Activated CD8-positive, alpha-beta T cell treated with anti-CD3 and anti-CD28 coated beads for 36 hours (primary cell): ENCODE measurements around the gene IL13. TPM values are rescaled to one million over a fixed set of nuclear protein-coding genes. Genes with fewer than 3 reads are reported as not detected.

Experiments used
- ATAC-seq: fragments of 200-7000 bp; cut with Tn5 transposase; one replicate; pipeline ENCODE4 v1.10.0; 2021; ENCODE audit warnings: mild to moderate bottlenecking, moderate library complexity
- CTCF ChIA-PET: fragments of 350-600 bp; sonication (Branson Sonifier 250); formaldehyde crosslinking; loops from one replicate; lab custom pipeline; 2021; ENCODE audit warnings: antibody characterized with exemption; lab: Charles Lee
- POLR2A ChIA-PET: fragments of 350-600 bp; sonication (Branson Sonifier 250); formaldehyde crosslinking; loops from one replicate; lab custom pipeline; 2021; ENCODE audit warnings: antibody characterized with exemption; lab: Charles Lee
- DNase-seq: peaks from one replicate; pipeline ENCODE4 v3.0.0-alpha.2; 2020
- H3K27ac Mint-ChIP-seq: one replicate; pipeline ENCODE4 v1.8.0; 2021; ENCODE audit warnings: mild to moderate bottlenecking, mixed read lengths
- H3K27me3 Mint-ChIP-seq: one replicate; pipeline ENCODE4 v1.8.0; 2021; ENCODE audit warnings: mixed read lengths
- H3K36me3 Mint-ChIP-seq: one replicate; pipeline ENCODE4 v1.8.0; 2021; ENCODE audit warnings: low read depth, mixed read lengths
- H3K4me1 Mint-ChIP-seq: one replicate; pipeline ENCODE4 v1.8.0; 2021; ENCODE audit warnings: low read depth, mixed read lengths
- H3K4me3 Mint-ChIP-seq: one replicate; pipeline ENCODE4 v1.8.0; 2021; ENCODE audit warnings: mild to moderate bottlenecking, moderate library complexity, mixed read lengths
- H3K9me3 Mint-ChIP-seq: one replicate; pipeline ENCODE4 v1.8.0; 2021; ENCODE audit warnings: mixed read lengths
- CTCF ChIP-seq: fragments of 200-600 bp; IDR thresholded peaks from one replicate; pipeline ENCODE4 v1.8.0; 2022; ENCODE audit warnings: antibody characterized with exemption, mild to moderate bottlenecking
- intact Hi-C: fragments of 100-400 bp; cut with micrococcal nuclease; formaldehyde crosslinking; loops from one replicate; pipeline ENCODE4 v1.10.0; 2022
- total RNA-seq, 2 experiments: library from RNA; stranded (reverse); gene quantifications; one replicate each; pipeline ENCODE4 v1.2.3, GENCODE V29; 2021

The IL13 gene
- total RNA-seq, 2 experiments from 2014 or later, result 4.8 to 6.5 TPM

GRCh38 chr5:132677191-132677590, 19.2 kb downstream of the IL13 start:
- DNase-seq (no peak), ATAC-seq (no peak)
- H3K36me3 Mint-ChIP-seq, result no peaks in the 10 kb centered on the region
- TF ChIP-seq CTCF, result no peak
- intact Hi-C loops, result no loop called here
- no peaks in the 10 kb centered on the region for H3K9me3 Mint-ChIP-seq
- ChIA-PET CTCF (interaction anchor here (0.6 to 1.5 kb wide), 2 partner anchors 16 to 32 kb away, joined by 3 read pairs; no protein-coding TSS in a partner anchor), POLR2A (no interaction called here)
- no peak overlapping the region for H3K27ac Mint-ChIP-seq
- H3K4me3 Mint-ChIP-seq, result no peak overlapping the region
- peaks cover 28% of the 10 kb centered on the region for H3K4me1 Mint-ChIP-seq
- no peaks in the 10 kb centered on the region for H3K27me3 Mint-ChIP-seq

DNA sequence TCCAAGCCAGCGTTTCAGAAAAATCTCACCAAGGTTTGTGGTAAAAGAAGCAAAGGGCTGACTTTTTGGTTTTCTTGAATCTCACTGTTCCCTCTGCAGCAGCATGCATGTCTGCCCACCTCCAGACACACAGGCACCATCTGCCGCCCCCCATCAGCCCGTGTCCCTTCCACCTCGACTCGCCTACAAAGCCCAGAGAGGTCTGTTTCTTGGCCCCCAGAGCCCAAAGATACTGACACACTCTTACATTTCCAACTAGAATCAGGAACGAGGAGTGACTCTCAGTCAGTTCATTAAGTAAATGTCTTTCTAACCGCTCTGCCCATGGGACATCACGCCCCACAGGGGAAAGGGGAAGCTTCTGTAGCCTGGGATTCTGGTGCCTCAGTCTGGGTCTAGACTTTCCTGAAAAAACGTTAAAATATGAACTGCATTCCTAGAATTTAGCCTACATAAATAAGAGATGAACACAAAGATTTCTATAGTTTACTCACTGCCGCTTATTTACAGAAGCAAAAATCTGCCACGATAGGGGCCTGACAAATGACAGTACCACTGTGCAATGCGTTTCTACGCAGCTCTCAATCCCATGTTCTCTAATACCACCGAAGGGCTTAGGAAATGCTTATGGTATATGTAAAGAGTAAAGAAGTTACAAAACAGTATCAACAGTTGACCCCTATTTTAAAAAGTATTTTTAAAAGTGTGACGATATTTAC, 19.9 kb downstream of the IL13 start:
- Mint-ChIP-seq H3K27me3 (no peaks in the 10 kb centered on the region), H3K36me3 (no peaks in the 10 kb centered on the region), H3K4me1 (peaks cover 28% of the 10 kb centered on the region), H3K9me3 (no peaks in the 10 kb centered on the region), H3K27ac (no peak overlapping the region), H3K4me3 (no peak overlapping the region)
- ChIA-PET CTCF (interaction anchor here (0.8 to 2.3 kb wide), 3 partner anchors 19 to 141 kb away, joined by 3 to 8 read pairs (median 3); no protein-coding TSS in a partner anchor), POLR2A (interaction anchor here (1.4 to 1.8 kb wide), 2 partner anchors 11 to 36 kb away, joined by 4 to 6 read pairs; no protein-coding TSS in a partner anchor)
- no peak for TF ChIP-seq CTCF
- DNase-seq (no peak), ATAC-seq (no peak)
- intact Hi-C loops, result no loop called here

GRCh38 chr5:132678735-132679134, 20.8 kb downstream of the IL13 start:
- DNase-seq, result no peak
- POLR2A ChIA-PET, result interaction anchor here (1.4 to 1.8 kb wide), 2 partner anchors 10 to 37 kb away, joined by 4 to 6 read pairs; no protein-coding TSS in a partner anchor

DNA sequence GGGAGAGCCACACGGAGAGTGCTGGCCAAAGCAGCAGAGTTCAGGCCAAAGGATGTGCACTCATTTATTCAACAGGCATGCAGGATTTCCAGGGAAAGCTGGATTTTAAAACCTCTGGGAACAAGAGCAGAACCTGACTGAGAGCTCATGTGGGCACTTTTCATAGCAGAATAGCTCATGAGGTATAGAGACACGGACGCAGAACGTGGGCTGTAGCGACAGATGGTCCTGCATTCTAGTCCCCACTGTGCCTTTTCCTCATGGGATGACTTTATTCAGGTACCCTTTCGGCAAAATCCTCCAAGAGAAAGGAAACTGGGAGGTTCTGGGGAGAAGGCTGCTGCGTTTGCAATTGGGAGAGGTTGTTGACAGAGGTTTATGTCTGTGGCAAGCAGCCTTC, 21.2 kb downstream of the IL13 start:
- H3K27me3 Mint-ChIP-seq, result no peaks in the 10 kb centered on the region
- POLR2A ChIA-PET, result interaction anchor here (1.8 kb wide), 1 partner anchor 10 kb away, joined by 6 read pairs; no protein-coding TSS in a partner anchor
- peaks cover 19% of the 10 kb centered on the region for H3K4me1 Mint-ChIP-seq
- no peak for TF ChIP-seq CTCF
- no peaks in the 10 kb centered on the region for H3K36me3 Mint-ChIP-seq
- DNase-seq (no peak), ATAC-seq (no peak)
- H3K9me3 Mint-ChIP-seq, result no peaks in the 10 kb centered on the region
- H3K27ac Mint-ChIP-seq, result no peak overlapping the region
- H3K4me3 Mint-ChIP-seq, result no peak overlapping the region
- CTCF ChIA-PET, result interaction anchor here (1.0 to 2.3 kb wide), 5 partner anchors 14 to 143 kb away, joined by 3 to 8 read pairs (median 3); no protein-coding TSS in a partner anchor
- intact Hi-C loops, result no loop called here

More at GRCh38 chr5:132678735-132679134, 20.8 kb downstream of the IL13 start:
- ATAC-seq, result no peak
- no peaks in the 10 kb centered on the region for H3K9me3 Mint-ChIP-seq
- CTCF ChIA-PET, result interaction anchor here (1.0 to 2.3 kb wide), 4 partner anchors 13 to 142 kb away, joined by 3 to 8 read pairs (median 3); no protein-coding TSS in a partner anchor
- peaks cover 23% of the 10 kb centered on the region for H3K4me1 Mint-ChIP-seq
- H3K27me3 Mint-ChIP-seq, result no peaks in the 10 kb centered on the region
- no peak overlapping the region for H3K4me3 Mint-ChIP-seq
- H3K27ac Mint-ChIP-seq, result no peak overlapping the region
- no peaks in the 10 kb centered on the region for H3K36me3 Mint-ChIP-seq
- intact Hi-C loops, result no loop called here
- no peak for TF ChIP-seq CTCF
